ENCODE results near the gene VTI1A. TPM values are rescaled to one million over a fixed set of nuclear protein-coding genes. Genes with fewer than 3 reads are reported as not detected.

The VTI1A gene
- total and polyA plus RNA-seq, 2 of the 8 experiments (the other 6 are each of a cell fraction or from before 2014, with no cell fraction given): 6.0 to 20.0 TPM

DNA sequence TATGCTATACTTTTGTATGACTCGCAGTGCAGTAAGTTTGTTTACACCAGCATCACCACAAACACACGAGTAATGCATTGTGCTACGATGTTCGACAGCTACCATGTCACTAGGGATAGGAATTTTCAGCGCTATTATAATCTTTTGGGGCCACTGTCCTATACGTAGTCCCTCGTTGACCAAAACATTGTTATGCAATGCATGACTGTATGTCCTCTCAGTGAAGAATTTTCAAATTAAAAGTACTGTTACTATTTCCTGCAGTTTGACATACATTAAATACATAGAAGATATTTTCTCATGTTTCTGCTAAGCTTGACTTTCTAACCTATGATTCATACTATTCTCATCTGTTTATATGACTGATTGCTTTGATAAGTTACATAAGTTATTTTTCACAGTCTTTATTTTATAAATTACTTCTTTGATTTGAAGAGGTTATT lies 203.6 kb downstream of the VTI1A start:
- no peak overlapping the region for H3K23ac ChIP-seq (ENCODE audit: insufficient read length)
- no peaks in the 10 kb centered on the region for H3K23me2 ChIP-seq (ENCODE audit: low read depth, low read length)
- H2BK20ac ChIP-seq (ENCODE audit: low read length): no peak overlapping the region
- no peak overlapping the region for H3K4me3 ChIP-seq (ENCODE audit: extremely low read depth in 1 of 4, insufficient read depth in 2 of 4, low read depth in 3 of 4, low read length in 4 of 4)
- ChIA-PET CTCF (ENCODE audit: partially characterized antibody) (interaction anchor here (1.6 kb wide), 1 partner anchor 13 kb away, joined by 4 read pairs; no protein-coding TSS in a partner anchor), POLR2A (ENCODE audit: partially characterized antibody) (no interaction called here)
- no peak overlapping the region for H2AFZ ChIP-seq (ENCODE audit: low read length)
- WGBS, 2 experiments (ENCODE audit: extremely low coverage in 1 of 2, insufficient coverage in 1 of 2, insufficient read length in 1 of 2, insufficient replicate concordance in 2 of 2, low coverage in 1 of 2, low lambda C conversion rate in 2 of 2, missing lambda C conversion rate in 1 of 2): 94% methylated on average over 7 of the region's 7 CpGs; no CpG with 5 or more reads in 1 of the 2 experiments
- DNase-seq (ENCODE audit: low read depth in 1 of 2, low spot score in 2 of 2) (no peak), FAIRE-seq (no peak)
- H3K18ac ChIP-seq (ENCODE audit: extremely low read depth, low read length): no peak overlapping the region
- no peaks in the 10 kb centered on the region for H3K27me3 ChIP-seq (replicated peaks in 1 of 4; ENCODE audit: control insufficient read depth in 3 of 4, extremely low read depth in 1 of 4, insufficient read depth in 3 of 4, low read length in 3 of 4)
- H3K56ac ChIP-seq (replicated peaks; ENCODE audit: insufficient read length, low read depth, low read length): no peak overlapping the region
- H4K91ac ChIP-seq (replicated peaks; ENCODE audit: insufficient read length, low read length): no peak overlapping the region
- H3K27ac ChIP-seq (ENCODE audit: low read depth, low read length): no peak overlapping the region
- no peaks in the 10 kb centered on the region for H3K9me3 ChIP-seq (ENCODE audit: insufficient read depth in 2 of 2, low read depth in 1 of 2, low read length in 1 of 2)
- no peak overlapping the region for H3K4ac ChIP-seq (replicated peaks; ENCODE audit: insufficient read length, low read depth, low read length)
- H3K9ac ChIP-seq (replicated peaks in 1 of 4; ENCODE audit: extremely low read depth in 1 of 4, low read depth in 3 of 4, low read length in 3 of 4): no peak overlapping the region
- H3K79me2 ChIP-seq (ENCODE audit: control insufficient read depth in 1 of 2, insufficient read depth in 2 of 2, low read length in 2 of 2): no peaks in the 10 kb centered on the region
- H3K36me3 ChIP-seq (ENCODE audit: control insufficient read depth in 2 of 4, insufficient read depth in 4 of 4, low read length in 3 of 4): no peaks in the 10 kb centered on the region
- no peak overlapping the region for H2BK5ac ChIP-seq (ENCODE audit: low read depth, low read length)
- H3K4me1 ChIP-seq (replicated peaks in 1 of 4; ENCODE audit: control insufficient read depth in 3 of 4, insufficient read depth in 4 of 4, low read length in 3 of 4): peaks cover 0 to 8% (median 1%) of the 10 kb centered on the region in 4 experiments; a peak in 3 of 7 replicates
- no peak overlapping the region for H4K5ac ChIP-seq (ENCODE audit: insufficient read length, low read depth, low read length)
- no peak overlapping the region for H2BK120ac ChIP-seq (replicated peaks; ENCODE audit: low read depth, low read length)
- H2AK5ac ChIP-seq (ENCODE audit: low read depth, low read length): no peak overlapping the region
- H2BK15ac ChIP-seq (ENCODE audit: low read length): no peak overlapping the region
- no peak overlapping the region for H4K8ac ChIP-seq (ENCODE audit: extremely low read depth, insufficient read depth, low read length)
- no peak overlapping the region for H3K4me2 ChIP-seq (ENCODE audit: insufficient read depth in 1 of 2, low read depth in 2 of 2, low read length in 2 of 2)
- H2BK12ac ChIP-seq (ENCODE audit: low read depth, low read length): no peak overlapping the region; the same call in 1 of the 2 replicates
- no peaks in the 10 kb centered on the region for H3K79me1 ChIP-seq (ENCODE audit: low read depth, low read length)
- H3K14ac ChIP-seq (ENCODE audit: insufficient read length): no peak overlapping the region
- H4K20me1 ChIP-seq (replicated peaks in 1 of 2; ENCODE audit: control insufficient read depth in 1 of 2, insufficient read depth in 2 of 2, low read length in 2 of 2): no peaks in the 10 kb centered on the region
- TF ChIP-seq, protein P1, sequence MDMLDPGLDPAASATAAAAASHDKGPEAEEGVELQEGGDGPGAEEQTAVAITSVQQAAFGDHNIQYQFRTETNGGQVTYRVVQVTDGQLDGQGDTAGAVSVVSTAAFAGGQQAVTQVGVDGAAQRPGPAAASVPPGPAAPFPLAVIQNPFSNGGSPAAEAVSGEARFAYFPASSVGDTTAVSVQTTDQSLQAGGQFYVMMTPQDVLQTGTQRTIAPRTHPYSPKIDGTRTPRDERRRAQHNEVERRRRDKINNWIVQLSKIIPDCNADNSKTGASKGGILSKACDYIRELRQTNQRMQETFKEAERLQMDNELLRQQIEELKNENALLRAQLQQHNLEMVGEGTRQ (IDR thresholded peaks at IDR 0.05; ENCODE audit: low read length): no peak
- TF ChIP-seq, protein P2, sequence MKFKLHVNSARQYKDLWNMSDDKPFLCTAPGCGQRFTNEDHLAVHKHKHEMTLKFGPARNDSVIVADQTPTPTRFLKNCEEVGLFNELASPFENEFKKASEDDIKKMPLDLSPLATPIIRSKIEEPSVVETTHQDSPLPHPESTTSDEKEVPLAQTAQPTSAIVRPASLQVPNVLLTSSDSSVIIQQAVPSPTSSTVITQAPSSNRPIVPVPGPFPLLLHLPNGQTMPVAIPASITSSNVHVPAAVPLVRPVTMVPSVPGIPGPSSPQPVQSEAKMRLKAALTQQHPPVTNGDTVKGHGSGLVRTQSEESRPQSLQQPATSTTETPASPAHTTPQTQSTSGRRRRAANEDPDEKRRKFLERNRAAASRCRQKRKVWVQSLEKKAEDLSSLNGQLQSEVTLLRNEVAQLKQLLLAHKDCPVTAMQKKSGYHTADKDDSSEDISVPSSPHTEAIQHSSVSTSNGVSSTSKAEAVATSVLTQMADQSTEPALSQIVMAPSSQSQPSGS (IDR thresholded peaks at IDR 0.05; ENCODE audit: low read length): no peak
- TF ChIP-seq HDAC6 (IDR thresholded peaks at IDR 0.05; ENCODE audit: low read depth, low read length) (no peak), RNF2 (IDR thresholded peaks at IDR 0.05; ENCODE audit: borderline replicate concordance, low read depth, low read length, missing control alignments, poor library complexity, severe bottlenecking) (no peak), BRCA1 (IDR thresholded peaks at IDR 0.05; ENCODE audit: low read depth, low read length) (no peak), MAFK (IDR thresholded peaks at IDR 0.05; ENCODE audit: low read depth, low read length) (no peak), NRF1 (IDR thresholded peaks at IDR 0.05; ENCODE audit: low read depth, low read length) (no peak), SP4 (IDR thresholded peaks at IDR 0.05; ENCODE audit: low read length) (no peak), CBX5 (IDR thresholded peaks at IDR 0.05; ENCODE audit: low read depth, low read length) (no peak), TAF7 (optimal IDR thresholded peaks at IDR 0.05; ENCODE audit: borderline replicate concordance, low read depth, low read length) (no peak)
- TF ChIP-seq, protein P3, sequence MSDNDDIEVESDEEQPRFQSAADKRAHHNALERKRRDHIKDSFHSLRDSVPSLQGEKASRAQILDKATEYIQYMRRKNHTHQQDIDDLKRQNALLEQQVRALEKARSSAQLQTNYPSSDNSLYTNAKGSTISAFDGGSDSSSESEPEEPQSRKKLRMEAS (IDR thresholded peaks at IDR 0.05): no peak
